Metanephros (tissue), 2 donors: ENCODE measurements around the gene SLC25A10. TPM values are rescaled to one million over a fixed set of nuclear protein-coding genes. Genes with fewer than 3 reads are reported as not detected.

Source experiments
- small RNA-seq: library from RNA; depleted of rRNA; stranded (forward); fragments of <200 nt; gene quantifications from one replicate; pipeline ENCODE3, GENCODE V24; 2014; ENCODE audit warnings: low replicate concordance
- total RNA-seq: library from RNA; depleted of rRNA; stranded (reverse); fragments of >200 nt; gene quantifications from one replicate; pipeline ENCODE4 v1.2.3, GENCODE V29; 2014

Gene SLC25A10, protein sequence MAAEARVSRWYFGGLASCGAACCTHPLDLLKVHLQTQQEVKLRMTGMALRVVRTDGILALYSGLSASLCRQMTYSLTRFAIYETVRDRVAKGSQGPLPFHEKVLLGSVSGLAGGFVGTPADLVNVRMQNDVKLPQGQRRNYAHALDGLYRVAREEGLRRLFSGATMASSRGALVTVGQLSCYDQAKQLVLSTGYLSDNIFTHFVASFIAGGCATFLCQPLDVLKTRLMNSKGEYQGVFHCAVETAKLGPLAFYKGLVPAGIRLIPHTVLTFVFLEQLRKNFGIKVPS
- 15.3 TPM for total RNA-seq

GRCh38 chr17:81711814-81712467 is at the start of gene SLC25A10:
Gene SLC25A10 (plus strand): TSS chr17:81712284. CDS start chr17:81712427, 143 bp downstream.

DNA sequence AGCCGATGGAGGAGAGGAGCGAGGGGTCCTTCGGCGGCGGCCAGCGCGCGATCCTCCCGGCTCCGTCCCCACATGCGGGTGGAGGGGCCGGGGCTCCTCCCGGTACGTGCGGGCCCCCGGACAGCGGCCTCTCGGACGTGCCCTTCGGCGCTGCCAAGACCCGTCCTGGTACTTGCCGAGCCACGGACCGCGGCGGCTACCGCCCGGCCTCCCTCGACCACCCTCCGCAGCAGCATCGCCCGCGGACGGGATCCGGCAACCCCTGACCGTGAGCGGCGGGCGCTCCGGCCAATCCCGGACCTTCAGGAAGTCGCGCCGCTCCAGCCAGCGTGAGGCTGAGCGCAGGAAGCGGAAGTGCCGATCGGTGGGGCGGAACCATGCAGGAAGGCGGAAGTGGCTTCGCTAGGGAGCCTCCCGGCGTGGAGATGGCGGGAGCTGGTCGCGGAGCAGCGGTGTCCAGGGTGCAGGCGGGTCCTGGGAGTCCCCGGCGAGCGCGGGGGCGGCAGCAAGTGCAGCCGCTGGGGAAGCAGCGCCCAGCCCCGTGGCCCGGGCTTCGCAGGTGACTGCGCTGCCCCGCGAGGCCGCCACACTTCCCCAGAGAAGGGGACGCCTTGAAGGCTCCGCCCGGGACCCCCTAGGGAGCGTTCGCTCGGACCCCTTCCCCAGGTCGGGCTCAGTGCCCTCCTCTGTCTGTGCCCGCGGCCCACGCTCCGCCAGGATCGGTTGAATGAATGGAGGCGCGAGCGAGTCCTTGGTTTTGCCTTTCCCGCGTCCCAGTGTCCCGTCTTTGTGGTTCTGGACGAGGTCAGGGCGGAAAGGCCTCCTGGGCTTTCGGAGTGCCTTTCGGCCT is 45.5 kb upstream of the SLC25A10 start, which contains the start of the genes CCDC137 and OXLD1:
CCDC137 (plus strand) TSS at position 396 of the 850 bp plus-strand sequence; CDS start at position 426, 30 bp downstream.
OXLD1 (minus strand) TSS at position 264 of the 850 bp plus-strand sequence; CDS start at position 236, 28 bp downstream.

DNA sequence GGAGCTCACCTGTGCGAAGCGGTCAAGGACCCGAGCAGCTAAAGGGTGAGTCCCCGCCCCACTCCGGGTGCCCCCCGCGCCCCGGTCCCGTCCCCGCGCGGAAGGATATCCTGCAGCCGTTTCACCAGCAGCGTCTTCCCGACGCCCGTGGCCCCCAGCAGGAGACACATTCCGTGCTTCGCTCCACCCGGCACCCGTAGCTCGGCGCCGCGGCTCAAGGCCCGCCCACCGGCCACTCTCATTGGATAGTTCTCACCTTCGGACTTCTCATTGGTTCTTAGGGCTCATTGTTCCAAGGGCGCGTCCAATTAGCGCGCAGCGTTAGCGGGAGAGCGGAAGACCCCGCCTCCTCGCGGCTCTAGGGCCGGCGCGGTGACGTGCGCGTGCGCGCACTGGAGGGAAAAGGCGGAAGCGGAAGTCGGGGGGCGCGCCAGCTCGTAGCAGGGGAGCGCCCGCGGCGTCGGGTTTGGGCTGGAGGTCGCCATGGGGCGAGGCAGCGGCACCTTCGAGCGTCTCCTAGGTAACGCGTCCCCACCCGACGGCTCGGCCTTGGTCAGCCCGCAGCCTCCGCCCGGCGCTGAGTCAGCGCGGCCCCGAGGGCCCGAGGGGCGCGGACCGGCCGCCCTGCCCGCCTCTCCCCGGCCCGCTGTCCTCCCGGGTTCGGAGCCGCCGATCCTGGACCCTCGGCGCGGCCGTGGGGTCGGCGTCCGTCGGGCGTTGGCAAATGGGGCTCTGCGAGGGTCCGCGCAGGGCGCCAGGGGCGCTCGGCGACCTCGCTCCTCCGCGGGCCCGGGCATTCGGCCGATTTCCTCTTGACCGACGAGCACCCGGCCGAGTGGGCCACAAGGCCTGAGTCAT is 28.3 kb upstream of the SLC25A10 start, which contains the start of the genes ARL16 and HGS:
ARL16 (minus strand) TSS at position 214 of the 858 bp plus-strand sequence; CDS start at position 170, 44 bp downstream.
HGS (plus strand) TSS at position 428 of the 858 bp plus-strand sequence; CDS start at position 484, 56 bp downstream.

DNA sequence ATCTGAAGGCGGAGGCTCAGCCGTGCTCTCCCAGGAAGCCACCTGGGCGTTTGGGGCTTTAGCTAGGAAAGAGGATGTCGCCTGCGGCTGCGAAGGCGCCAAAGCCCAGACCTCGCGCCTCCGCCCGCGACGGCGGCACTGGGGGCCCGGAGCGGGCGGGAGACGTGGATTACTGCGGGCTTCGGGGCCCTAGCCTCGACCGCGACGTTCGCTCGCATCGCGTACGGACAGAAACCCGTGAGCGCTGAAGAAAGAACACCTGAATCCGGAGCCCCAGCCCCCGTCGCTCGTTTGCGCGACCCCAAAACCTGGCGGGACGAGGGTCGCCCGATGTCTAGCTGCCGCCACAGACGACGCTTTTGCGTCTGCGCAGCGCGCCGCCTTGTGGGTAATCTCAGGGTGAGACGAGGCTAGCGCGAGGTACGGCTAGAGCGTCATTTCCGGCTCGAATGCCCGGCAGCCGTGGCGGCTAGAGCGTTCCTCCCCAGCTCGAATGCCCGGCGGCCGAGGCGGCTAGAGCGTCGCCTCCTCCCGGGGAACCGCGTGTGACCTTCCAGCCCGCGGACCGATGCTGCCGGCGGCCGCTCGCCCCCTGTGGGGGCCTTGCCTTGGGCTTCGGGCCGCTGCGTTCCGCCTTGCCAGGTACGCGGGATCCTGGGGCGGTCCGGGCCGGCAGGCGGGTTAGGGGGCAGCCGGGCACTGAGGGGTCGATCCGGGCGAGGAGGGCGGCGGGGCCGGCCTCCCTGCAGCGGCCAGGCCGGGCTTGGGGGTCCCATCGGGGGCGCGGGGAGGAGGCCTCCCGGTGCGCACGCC is 8.9 kb upstream of the SLC25A10 start, which contains the start of gene MRPL12:
MRPL12 (plus strand) TSS at position 434 of the 813 bp plus-strand sequence; CDS start at position 569, 135 bp downstream.

Small RNA genes lying within 50 kb of the gene (small RNA-seq; reads per million reads assigned to genes)
- gene MIR6786, result not detected

Other genes with a start within 250 kb of the SLC25A10 start
- gene ACTG1, start 199.5 kb upstream of the SLC25A10 start, total RNA-seq, result 5,181 TPM
- 4.1 TPM for gene FSCN2, start 183.9 kb upstream of the SLC25A10 start, total RNA-seq
- gene FAAP100, start 159.9 kb upstream of the SLC25A10 start, total RNA-seq, result 29.5 TPM
- gene NPLOC4, start 75.2 kb upstream of the SLC25A10 start, total RNA-seq, result 55.6 TPM
- gene TSPAN10, start 75.1 kb upstream of the SLC25A10 start, total RNA-seq, result 3.9 TPM
- 4.4 TPM for gene PDE6G, start 55.7 kb upstream of the SLC25A10 start, total RNA-seq
- 16.5 TPM for gene OXLD1, start 45.7 kb upstream of the SLC25A10 start, total RNA-seq
- gene CCDC137, start 45.5 kb upstream of the SLC25A10 start, total RNA-seq, result 8.1 TPM
- 56.7 TPM for gene ARL16, start 28.5 kb upstream of the SLC25A10 start, total RNA-seq
- 82.9 TPM for gene HGS, start 28.3 kb upstream of the SLC25A10 start, total RNA-seq
- 23.5 TPM for gene MRPL12, start 8.9 kb upstream of the SLC25A10 start, total RNA-seq
- 14.0 TPM for gene GCGR, start 91.9 kb downstream of the SLC25A10 start, total RNA-seq
- 95.2 TPM for gene MCRIP1, start 121.0 kb downstream of the SLC25A10 start, total RNA-seq
- 5.7 TPM for gene PPP1R27, start 122.8 kb downstream of the SLC25A10 start, total RNA-seq
- 276 TPM for gene P4HB, start 148.3 kb downstream of the SLC25A10 start, total RNA-seq
- 113 TPM for gene ARHGDIA, start 159.1 kb downstream of the SLC25A10 start, total RNA-seq
- gene ALYREF, start 179.3 kb downstream of the SLC25A10 start, total RNA-seq, result 61.4 TPM
- 75.0 TPM for gene ANAPC11, start 179.4 kb downstream of the SLC25A10 start, total RNA-seq
- gene NPB, start 190.0 kb downstream of the SLC25A10 start, total RNA-seq, result 1.3 TPM
- gene PCYT2, start 199.1 kb downstream of the SLC25A10 start, total RNA-seq, result 28.9 TPM
- 10.6 TPM for gene SIRT7, start 205.9 kb downstream of the SLC25A10 start, total RNA-seq
- 12.2 TPM for gene MAFG, start 215.5 kb downstream of the SLC25A10 start, total RNA-seq
- 27.0 TPM for gene PYCR1, start 225.0 kb downstream of the SLC25A10 start, total RNA-seq
- gene MYADML2, start 234.9 kb downstream of the SLC25A10 start, total RNA-seq, result 8.3 TPM
- 2.6 TPM for gene NOTUM, start 248.9 kb downstream of the SLC25A10 start, total RNA-seq